ENCODE results near the gene GFY.

DNA sequence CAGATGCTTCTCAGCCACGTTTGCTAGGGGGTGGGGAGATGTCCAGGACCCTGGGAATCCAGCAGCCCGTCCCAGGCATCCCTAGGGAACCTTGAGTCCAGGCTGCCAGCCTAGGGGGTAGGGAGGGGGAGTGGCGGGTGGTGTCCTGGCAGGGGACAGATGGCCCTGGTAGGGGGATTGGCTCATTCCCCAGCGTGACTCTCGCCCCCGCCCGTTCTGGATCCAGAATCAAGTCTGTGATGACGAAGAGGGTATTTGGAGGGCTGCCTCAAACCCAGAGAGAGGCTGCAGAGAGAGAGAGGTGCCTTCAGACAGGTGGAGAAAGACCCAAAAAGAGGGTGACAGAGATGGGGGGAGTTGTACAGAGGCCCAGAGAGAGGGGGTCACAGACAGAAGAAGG, 12.0 kb downstream of the GFY start:
- TF ChIP-seq EZH2phosphoT487 (IDR thresholded peaks at IDR 0.05; ENCODE audit: insufficient read depth, low read depth) = no peak
- TF ChIP-seq EZH2 (IDR thresholded peaks at IDR 0.05; ENCODE audit: insufficient read depth, poor library complexity, severe bottlenecking) = no peak
